Naive B cell (primary cell): ENCODE results near the gene PDIA5. TPM values are rescaled to one million over a fixed set of nuclear protein-coding genes. Genes with fewer than 3 reads are reported as not detected.

Experiments used
- ATAC-seq, 2 donors: fragments of 150-1000 bp; cut with Tn5 transposase; 2 replicates each; pipeline ENCODE4 v1.10.0; 2021; ENCODE audit warnings: low read depth in 2 of 2, mild to moderate bottlenecking in 2 of 2, moderate library complexity in 2 of 2
- DNase-seq: peaks from one replicate; pipeline ENCODE4 v3.0.0; 2022
- H3K27ac Mint-ChIP-seq, 6 donors: one replicate each; pipeline ENCODE4 v1.8.0; 2020 to 2022; ENCODE audit warnings: mild to moderate bottlenecking in 6 of 6, mixed read lengths in 6 of 6, moderate library complexity in 5 of 6, inconsistent platforms in 2 of 6
- H3K27me3 Mint-ChIP-seq, 3 donors: one replicate each; pipeline ENCODE4 v1.8.0; 2021 to 2022; ENCODE audit warnings: mixed read lengths in 3 of 3, mild to moderate bottlenecking in 1 of 3
- H3K36me3 Mint-ChIP-seq, 2 donors: one replicate each; pipeline ENCODE4 v1.8.0; 2020 to 2022; ENCODE audit warnings: mixed read lengths in 2 of 2, inconsistent platforms in 1 of 2, mild to moderate bottlenecking in 1 of 2
- H3K4me1 Mint-ChIP-seq, 3 donors: one replicate each; pipeline ENCODE4 v1.8.0; 2020 to 2022; ENCODE audit warnings: mixed read lengths in 3 of 3, inconsistent platforms in 1 of 3, mild to moderate bottlenecking in 1 of 3, moderate library complexity in 1 of 3
- H3K4me3 Mint-ChIP-seq, 8 donors: one replicate each; pipeline ENCODE4 v1.8.0; 2020 to 2022; ENCODE audit warnings: mild to moderate bottlenecking in 8 of 8, mixed read lengths in 8 of 8, moderate library complexity in 8 of 8, inconsistent platforms in 2 of 8
- H3K9me3 Mint-ChIP-seq, 7 donors: one replicate each; pipeline ENCODE4 v1.8.0; 2020 to 2022; ENCODE audit warnings: mixed read lengths in 7 of 7, mild to moderate bottlenecking in 5 of 7, inconsistent platforms in 2 of 7, moderate library complexity in 1 of 7
- polyA plus RNA-seq, 6 donors: library from polyadenylated mRNA; unstranded; fragments of 300-500 nt; fragmentation: Illumina TruSeq; gene quantifications; one replicate each; pipeline ENCODE4 v1.2.3, GENCODE V29; 2021; ENCODE audit warnings: low read depth in 6 of 6

PDIA5 gene
- polyA plus RNA-seq, 6 donors from 2014 or later, result 1.7 to 4.4 (median 2.2) TPM

DNA sequence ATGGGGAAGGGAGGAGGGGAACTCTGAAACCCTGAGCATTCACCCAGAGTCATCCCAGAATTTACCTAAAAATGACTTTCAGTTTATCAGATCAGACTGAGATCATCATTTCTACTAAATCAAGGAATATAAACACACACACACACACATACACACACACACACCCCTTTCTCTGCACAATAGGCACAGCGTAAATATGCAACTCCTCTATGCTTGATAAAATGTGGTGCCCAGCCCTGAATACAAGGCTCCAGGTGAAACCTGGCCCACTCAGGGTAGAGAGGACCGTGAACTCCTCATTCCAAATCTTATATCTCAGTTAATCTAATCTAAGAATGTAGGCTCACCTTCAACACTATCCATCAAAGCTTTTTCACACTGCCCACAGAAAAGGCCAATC, 103.1 kb downstream of the PDIA5 start:
- Mint-ChIP-seq H3K9me3 (peaks cover 0 to 12% (median 3%) of the 10 kb centered on the region in 7 donors), H3K4me1 (no peaks in the 10 kb centered on the region), H3K27me3 (no peaks in the 10 kb centered on the region), H3K27ac (no peak overlapping the region), H3K36me3 (peaks cover 3 to 11% of the 10 kb centered on the region in 2 donors), H3K4me3 (no peak overlapping the region)
- ATAC-seq, result no peak
- DNase-seq, result no peak

DNA sequence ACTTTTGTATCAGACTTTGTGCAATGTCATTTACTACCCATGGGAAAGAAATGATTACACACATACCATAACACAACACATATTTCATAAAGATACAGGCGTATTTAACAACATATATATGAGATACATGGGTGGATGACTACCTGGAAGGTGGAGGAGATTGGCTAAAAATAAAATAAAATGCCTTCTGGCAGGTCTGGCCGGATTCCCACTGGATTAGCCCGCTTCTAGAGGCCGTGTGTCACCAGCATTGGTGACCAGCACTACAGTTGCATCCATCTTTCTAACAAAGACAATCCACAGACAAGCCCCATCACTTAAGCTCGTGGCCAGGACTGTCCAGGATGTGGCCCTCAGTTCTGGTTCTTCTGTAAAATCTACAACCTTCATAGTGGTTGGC, 114.0 kb downstream of the PDIA5 start:
- no peak overlapping the region for H3K4me3 Mint-ChIP-seq
- peaks cover 7 to 10% of the 10 kb centered on the region in 2 donors for H3K36me3 Mint-ChIP-seq
- H3K4me1 Mint-ChIP-seq, result no peaks in the 10 kb centered on the region
- H3K27me3 Mint-ChIP-seq, result no peaks in the 10 kb centered on the region
- ATAC-seq (no peak), DNase-seq (no peak)
- H3K9me3 Mint-ChIP-seq, result peaks cover 1 to 23% (median 6%) of the 10 kb centered on the region in 7 donors
- H3K27ac Mint-ChIP-seq, result no peak overlapping the region

- DNase-seq (no peak), ATAC-seq (no peak)
- peaks cover 6% of the 10 kb centered on the region in 2 donors for H3K36me3 Mint-ChIP-seq
- H3K27ac Mint-ChIP-seq, result no peak overlapping the region
- no peak overlapping the region for H3K4me3 Mint-ChIP-seq
- H3K4me1 Mint-ChIP-seq, result no peaks in the 10 kb centered on the region
- peaks cover 0 to 12% (median 8%) of the 10 kb centered on the region in 3 donors for H3K27me3 Mint-ChIP-seq
- peaks cover 1 to 20% (median 6%) of the 10 kb centered on the region in 7 donors for H3K9me3 Mint-ChIP-seq
Observed at GRCh38 chr3:123186695-123187094, 119.9 kb downstream of the PDIA5 start.

DNA sequence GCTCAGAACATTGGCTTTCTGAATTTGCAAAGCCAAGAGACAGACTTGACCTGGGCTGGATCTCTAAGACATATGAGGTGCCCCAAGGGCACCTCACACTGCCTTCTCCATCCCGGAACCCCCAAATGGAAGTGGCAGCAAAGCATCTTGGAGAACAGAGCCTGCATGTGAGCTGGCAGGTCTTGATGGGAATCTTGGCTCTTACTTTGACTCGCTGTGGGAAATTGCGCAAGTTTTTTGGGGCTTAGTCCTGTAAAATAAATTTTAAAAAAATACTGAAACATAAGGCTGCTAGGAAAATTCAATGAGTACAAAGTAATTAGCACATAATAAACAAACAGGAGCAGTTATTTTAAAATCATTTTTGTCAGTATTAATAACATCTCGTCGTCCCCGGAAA, 121.2 kb downstream of the PDIA5 start:
- ATAC-seq, result no peak
- H3K4me1 Mint-ChIP-seq, result no peaks in the 10 kb centered on the region
- H3K27ac Mint-ChIP-seq, result peak overlapping the region in 1 of 6 donors; percentile 87
- H3K9me3 Mint-ChIP-seq, result peaks cover 0 to 6% (median under 1%) of the 10 kb centered on the region in 7 donors
- peaks cover 0 to 12% (median 8%) of the 10 kb centered on the region in 3 donors for H3K27me3 Mint-ChIP-seq
- no peak overlapping the region for H3K4me3 Mint-ChIP-seq
- no peak for DNase-seq
- H3K36me3 Mint-ChIP-seq, result no peaks in the 10 kb centered on the region

- Mint-ChIP-seq H3K27me3 (peaks cover 0 to 10% (median 10%) of the 10 kb centered on the region in 3 donors), H3K36me3 (peaks cover 0 to 8% of the 10 kb centered on the region in 2 donors)
Observed at GRCh38 chr3:123193448-123194101, 126.8 kb downstream of the PDIA5 start.

DNA sequence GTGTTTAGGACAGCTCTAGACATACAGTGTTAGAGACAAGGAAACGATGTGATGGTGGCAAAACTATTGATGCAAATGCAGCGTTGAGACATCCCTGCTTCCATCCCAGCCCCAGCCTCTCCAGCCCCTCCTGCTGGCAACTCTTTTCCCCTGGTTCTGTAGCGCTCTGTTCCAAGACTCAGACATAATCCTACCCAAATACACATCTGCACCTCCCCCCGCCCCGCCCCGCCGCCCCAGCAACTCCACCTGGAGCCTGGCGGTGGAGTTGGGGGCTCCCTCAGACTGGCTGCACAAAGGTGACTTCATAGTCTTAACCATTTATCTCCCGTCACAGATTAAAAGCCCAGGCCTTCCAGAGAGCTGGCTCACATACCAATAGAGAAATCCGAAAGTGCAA, 127.7 kb downstream of the PDIA5 start:
- H3K4me3 Mint-ChIP-seq, result no peak overlapping the region
- no peak overlapping the region for H3K27ac Mint-ChIP-seq
- peaks cover 0 to 10% (median 10%) of the 10 kb centered on the region in 3 donors for H3K27me3 Mint-ChIP-seq
- H3K36me3 Mint-ChIP-seq, result peaks cover 0 to 8% of the 10 kb centered on the region in 2 donors
- ATAC-seq, result no peak
- no peak for DNase-seq
- H3K9me3 Mint-ChIP-seq, result peaks cover 3 to 14% (median 9%) of the 10 kb centered on the region in 7 donors
- no peaks in the 10 kb centered on the region for H3K4me1 Mint-ChIP-seq

More at GRCh38 chr3:123193448-123194101, 126.8 kb downstream of the PDIA5 start:
- Mint-ChIP-seq H3K4me1 (no peaks in the 10 kb centered on the region), H3K27ac (no peak overlapping the region), H3K9me3 (peaks cover 2 to 7% (median 5%) of the 10 kb centered on the region in 7 donors), H3K4me3 (no peak overlapping the region)
- DNase-seq, result no peak
- no peak for ATAC-seq

- Mint-ChIP-seq H3K4me3 (no peak overlapping the region), H3K27ac (no peak overlapping the region), H3K27me3 (peaks cover 0 to 10% (median 10%) of the 10 kb centered on the region in 3 donors), H3K36me3 (peaks cover 0 to 8% of the 10 kb centered on the region in 2 donors), H3K4me1 (peaks cover 14 to 24% (median 21%) of the 10 kb centered on the region in 3 donors), H3K9me3 (peaks cover 3 to 14% (median 9%) of the 10 kb centered on the region in 7 donors)
- DNase-seq, result no peak
- ATAC-seq, result no peak
Observed at GRCh38 chr3:123198372-123198771, 131.5 kb downstream of the PDIA5 start.

GRCh38 chr3:123201223-123201556, 134.4 kb downstream of the PDIA5 start:
- Mint-ChIP-seq H3K9me3 (peaks cover 0 to 14% (median 9%) of the 10 kb centered on the region in 7 donors), H3K4me3 (peak overlapping the region; percentile 92 to 98 (median 94)), H3K27me3 (peaks cover 0 to 10% (median 10%) of the 10 kb centered on the region in 3 donors), H3K27ac (peak overlapping the region; percentile 94 to 99 (median 98)), H3K36me3 (peaks cover 0 to 8% of the 10 kb centered on the region in 2 donors), H3K4me1 (peaks cover 15 to 24% (median 21%) of the 10 kb centered on the region in 3 donors)
- no peak for ATAC-seq
- DNase-seq, result no peak

DNA sequence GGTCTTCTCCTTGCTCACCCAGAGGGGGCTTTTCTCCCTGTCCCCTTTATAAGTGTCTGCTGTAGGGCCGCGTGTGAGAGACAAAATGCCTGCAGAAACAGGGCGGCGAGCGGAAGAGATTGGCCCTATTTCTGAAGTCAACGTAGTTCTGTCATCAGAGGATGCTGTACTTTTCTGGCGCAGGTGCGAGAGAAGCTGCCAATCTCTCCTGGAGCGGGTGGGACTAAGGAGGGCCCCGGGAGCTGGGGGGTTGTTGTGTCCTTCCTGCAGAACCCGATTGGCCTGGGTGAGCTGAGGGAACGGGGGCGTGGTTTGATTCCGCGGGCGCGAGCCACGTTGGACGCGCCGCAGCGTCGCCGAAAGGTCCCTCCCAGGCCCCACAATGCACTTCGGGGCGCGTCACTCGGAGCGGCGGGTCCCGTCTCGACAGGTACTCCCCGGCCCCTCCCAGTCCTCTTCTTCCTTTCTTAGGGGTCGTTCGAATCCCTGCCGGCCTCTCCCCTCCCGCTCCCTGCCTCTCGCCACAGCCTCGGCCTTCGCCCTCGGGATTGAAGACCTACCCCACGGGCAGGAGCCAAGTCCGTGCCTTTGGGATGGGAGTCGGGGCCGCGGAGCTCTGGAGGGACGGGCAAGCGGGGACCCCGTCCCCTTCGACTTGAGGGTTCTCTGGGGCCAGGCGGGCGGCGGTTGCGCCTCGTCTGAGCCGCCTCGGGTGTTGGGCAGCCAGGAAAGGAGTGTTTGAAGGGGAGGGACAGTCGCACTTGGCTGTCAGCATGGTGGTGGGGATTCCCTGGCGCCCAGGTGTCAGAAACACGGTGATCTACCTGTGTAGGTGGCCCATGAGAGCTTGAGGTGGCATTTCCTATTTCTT, 135.0 kb downstream of the PDIA5 start, which contains the start of gene SEC22A:
TSS of gene SEC22A (plus strand) at position 387 of the 871 bp plus-strand sequence. CDS start 7,275 bp downstream, outside the sequence.
- H3K36me3 Mint-ChIP-seq, result peaks cover 0 to 8% of the 10 kb centered on the region in 2 donors
- peaks cover 0 to 14% (median 9%) of the 10 kb centered on the region in 7 donors for H3K9me3 Mint-ChIP-seq
- DNase-seq, result peak; percentile 91
- peaks cover 0 to 8% (median 8%) of the 10 kb centered on the region in 3 donors for H3K27me3 Mint-ChIP-seq
- peak within 1 kb of the TSS; percentile 94 to 99 (median 98) for H3K27ac Mint-ChIP-seq
- peak within 1 kb of the TSS; percentile 92 to 98 (median 94) for H3K4me3 Mint-ChIP-seq
- peak; percentile 87 to 88 for ATAC-seq
- peaks cover 15 to 25% (median 21%) of the 10 kb centered on the region in 3 donors for H3K4me1 Mint-ChIP-seq

DNA sequence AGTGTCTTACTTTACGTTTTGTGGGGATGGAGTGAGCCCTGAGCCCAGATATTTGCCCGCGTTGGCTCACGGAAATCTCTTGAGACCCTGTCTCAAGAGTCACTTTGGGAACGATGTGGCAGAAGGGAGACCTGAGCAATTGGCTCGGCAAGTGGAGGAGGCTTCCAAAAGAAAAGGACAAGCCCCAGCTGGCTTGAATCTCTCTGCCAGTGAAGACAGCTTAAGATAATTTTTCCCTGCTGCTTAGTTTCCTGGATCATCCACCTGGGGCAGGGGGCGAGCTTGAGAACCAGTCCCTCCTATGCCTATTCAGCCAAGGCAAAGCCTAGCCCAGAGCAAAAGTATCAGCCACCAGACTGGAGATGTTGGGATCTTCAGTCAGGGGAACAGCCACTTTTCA, 135.6 kb downstream of the PDIA5 start:
- Mint-ChIP-seq H3K27ac (peak overlapping the region; percentile 94 to 99 (median 98)), H3K4me1 (peaks cover 15 to 26% (median 21%) of the 10 kb centered on the region in 3 donors), H3K4me3 (peak overlapping the region; percentile 92 to 98 (median 94)), H3K27me3 (peaks cover 0 to 2% (median 1%) of the 10 kb centered on the region in 3 donors), H3K36me3 (peaks cover 0 to 1% of the 10 kb centered on the region in 2 donors), H3K9me3 (peaks cover 0 to 14% (median 5%) of the 10 kb centered on the region in 7 donors)
- ATAC-seq (no peak), DNase-seq (no peak)

Other genes starting within 250 kb of the PDIA5 start
- not detected for gene SEMA5B, start 39.3 kb upstream of the PDIA5 start, polyA plus RNA-seq
- 10 to 100 TPM; 12.5 to 17.0 (median 13.6) TPM for gene SEC22A, start 134.9 kb downstream of the PDIA5 start, polyA plus RNA-seq